ENCODE data around the gene CNNM4. TPM values are rescaled to one million over a fixed set of nuclear protein-coding genes. Genes with fewer than 3 reads are reported as not detected.

Gene CNNM4
- 5.5 TPM for total RNA-seq

GRCh38 chr2:96760036-96760985 is at the start of gene CNNM4:
Gene CNNM4, plus strand, starts transcription at chr2:96760902. Its CDS starts 98 bp downstream, at chr2:96761000.
- peak within 1 kb of the TSS; percentile 58 for H3K4me3 ChIP-seq (ENCODE audit: low read length)
- H3K27me3 ChIP-seq (ENCODE audit: insufficient read depth, low read length) = no peaks in the 10 kb centered on the region
- H3K9me3 ChIP-seq (ENCODE audit: low read depth, low read length) = no peaks in the 10 kb centered on the region
- H3K4me1 ChIP-seq (ENCODE audit: insufficient read depth, low read length) = peaks cover 60% of the 10 kb centered on the region

GRCh38 chr2:96710985-96711384 is 49.7 kb upstream of the CNNM4 start:
- Histone ChIP-seq H3K27me3 (ENCODE audit: insufficient read depth, low read length) (no peaks in the 10 kb centered on the region), H3K9me3 (ENCODE audit: low read depth, low read length) (no peaks in the 10 kb centered on the region), H3K4me1 (ENCODE audit: insufficient read depth, low read length) (no peaks in the 10 kb centered on the region), H3K4me3 (ENCODE audit: low read length) (no peak overlapping the region)

- H3K4me1 ChIP-seq (ENCODE audit: insufficient read depth, low read length) = no peaks in the 10 kb centered on the region
- no peak overlapping the region for H3K4me3 ChIP-seq (ENCODE audit: low read length)
- H3K9me3 ChIP-seq (ENCODE audit: low read depth, low read length) = no peaks in the 10 kb centered on the region
- no peaks in the 10 kb centered on the region for H3K27me3 ChIP-seq (ENCODE audit: insufficient read depth, low read length)
Measured at GRCh38 chr2:96715658-96716057, 45.0 kb upstream of the CNNM4 start.

- Histone ChIP-seq H3K4me1 (ENCODE audit: insufficient read depth, low read length) (no peaks in the 10 kb centered on the region), H3K9me3 (ENCODE audit: low read depth, low read length) (no peaks in the 10 kb centered on the region), H3K4me3 (ENCODE audit: low read length) (no peak overlapping the region), H3K27me3 (ENCODE audit: insufficient read depth, low read length) (no peaks in the 10 kb centered on the region)
Measured at GRCh38 chr2:96716388-96716787, 44.3 kb upstream of the CNNM4 start.

GRCh38 chr2:96726131-96726530 is 34.6 kb upstream of the CNNM4 start:
- Histone ChIP-seq H3K4me3 (ENCODE audit: low read length) (no peak overlapping the region), H3K9me3 (ENCODE audit: low read depth, low read length) (no peaks in the 10 kb centered on the region), H3K27me3 (ENCODE audit: insufficient read depth, low read length) (no peaks in the 10 kb centered on the region), H3K4me1 (ENCODE audit: insufficient read depth, low read length) (no peaks in the 10 kb centered on the region)

GRCh38 chr2:96727431-96727830 is 33.3 kb upstream of the CNNM4 start:
- H3K4me1 ChIP-seq (ENCODE audit: insufficient read depth, low read length) = no peaks in the 10 kb centered on the region
- H3K27me3 ChIP-seq (ENCODE audit: insufficient read depth, low read length) = no peaks in the 10 kb centered on the region
- no peak overlapping the region for H3K4me3 ChIP-seq (ENCODE audit: low read length)

GRCh38 chr2:96729748-96730147 is 31.0 kb upstream of the CNNM4 start:
- H3K27me3 ChIP-seq (ENCODE audit: insufficient read depth, low read length) = no peaks in the 10 kb centered on the region
- no peak overlapping the region for H3K4me3 ChIP-seq (ENCODE audit: low read length)
- H3K4me1 ChIP-seq (ENCODE audit: insufficient read depth, low read length) = no peaks in the 10 kb centered on the region
- H3K9me3 ChIP-seq (ENCODE audit: low read depth, low read length) = no peaks in the 10 kb centered on the region

More at GRCh38 chr2:96727431-96727830, 33.3 kb upstream of the CNNM4 start:
- no peaks in the 10 kb centered on the region for H3K9me3 ChIP-seq (ENCODE audit: low read depth, low read length)

GRCh38 chr2:96730212-96730611 is 30.5 kb upstream of the CNNM4 start:
- Histone ChIP-seq H3K9me3 (ENCODE audit: low read depth, low read length) (no peaks in the 10 kb centered on the region), H3K27me3 (ENCODE audit: insufficient read depth, low read length) (no peaks in the 10 kb centered on the region), H3K4me3 (ENCODE audit: low read length) (no peak overlapping the region), H3K4me1 (ENCODE audit: insufficient read depth, low read length) (no peaks in the 10 kb centered on the region)

GRCh38 chr2:96733931-96734330 is 26.8 kb upstream of the CNNM4 start:
- Histone ChIP-seq H3K4me3 (ENCODE audit: low read length) (no peak overlapping the region), H3K9me3 (ENCODE audit: low read depth, low read length) (no peaks in the 10 kb centered on the region), H3K27me3 (ENCODE audit: insufficient read depth, low read length) (no peaks in the 10 kb centered on the region), H3K4me1 (ENCODE audit: insufficient read depth, low read length) (peaks cover 11% of the 10 kb centered on the region)

GRCh38 chr2:96734880-96735583 is 25.7 kb upstream of the CNNM4 start:
- Histone ChIP-seq H3K4me1 (ENCODE audit: insufficient read depth, low read length) (peaks cover 18% of the 10 kb centered on the region), H3K9me3 (ENCODE audit: low read depth, low read length) (no peaks in the 10 kb centered on the region), H3K4me3 (ENCODE audit: low read length) (no peak overlapping the region), H3K27me3 (ENCODE audit: insufficient read depth, low read length) (no peaks in the 10 kb centered on the region)

GRCh38 chr2:96737251-96737650 is 23.5 kb upstream of the CNNM4 start:
- Histone ChIP-seq H3K27me3 (ENCODE audit: insufficient read depth, low read length) (no peaks in the 10 kb centered on the region), H3K4me3 (ENCODE audit: low read length) (no peak overlapping the region), H3K4me1 (ENCODE audit: insufficient read depth, low read length) (peaks cover 23% of the 10 kb centered on the region), H3K9me3 (ENCODE audit: low read depth, low read length) (no peaks in the 10 kb centered on the region)

- Histone ChIP-seq H3K27me3 (ENCODE audit: insufficient read depth, low read length) (no peaks in the 10 kb centered on the region), H3K4me1 (ENCODE audit: insufficient read depth, low read length) (peaks cover 26% of the 10 kb centered on the region), H3K9me3 (ENCODE audit: low read depth, low read length) (no peaks in the 10 kb centered on the region), H3K4me3 (ENCODE audit: low read length) (no peak overlapping the region)
Measured at GRCh38 chr2:96737831-96738230, 22.9 kb upstream of the CNNM4 start.

- no peaks in the 10 kb centered on the region for H3K27me3 ChIP-seq (ENCODE audit: insufficient read depth, low read length)
- H3K4me3 ChIP-seq (ENCODE audit: low read length) = peak overlapping the region; percentile 81
- H3K9me3 ChIP-seq (ENCODE audit: low read depth, low read length) = no peaks in the 10 kb centered on the region
- peaks cover 27% of the 10 kb centered on the region for H3K4me1 ChIP-seq (ENCODE audit: insufficient read depth, low read length)
Measured at GRCh38 chr2:96739076-96739632, 21.5 kb upstream of the CNNM4 start.

- Histone ChIP-seq H3K4me3 (ENCODE audit: low read length) (peak within 1 kb of the TSS; percentile 81), H3K4me1 (ENCODE audit: insufficient read depth, low read length) (peaks cover 27% of the 10 kb centered on the region), H3K9me3 (ENCODE audit: low read depth, low read length) (no peaks in the 10 kb centered on the region), H3K27me3 (ENCODE audit: insufficient read depth, low read length) (no peaks in the 10 kb centered on the region)
Measured at GRCh38 chr2:96739633-96740428, 20.9 kb upstream of the CNNM4 start, which contains the start of gene LMAN2L. Gene LMAN2L, minus strand, starts transcription at chr2:96740064. Its CDS starts 24 bp downstream, at chr2:96740040.
